ENCODE data around the gene SH2D3C.

The SH2D3C gene

GRCh38 chr9:127735530-127736185, 42.8 kb downstream of the SH2D3C start:
- DNase-seq, result no peak

GRCh38 chr9:127734747-127735529, 43.5 kb downstream of the SH2D3C start, which contains the start of gene TOR2A:
Gene TOR2A, minus strand, starts transcription at chr9:127735294. Its CDS starts 24 bp downstream, at chr9:127735270.
- peak; percentile 98 to 99 for DNase-seq

- no peak for DNase-seq
Observed at GRCh38 chr9:127734247-127734746, 44.2 kb downstream of the SH2D3C start.

- DNase-seq, result no peak
Observed at GRCh38 chr9:127733614-127734013, 44.9 kb downstream of the SH2D3C start.

- DNase-seq, result no peak
Observed at GRCh38 chr9:127732444-127732843, 46.0 kb downstream of the SH2D3C start.

- no peak for DNase-seq
Observed at GRCh38 chr9:127731938-127732337, 46.5 kb downstream of the SH2D3C start.

GRCh38 chr9:127730799-127731410, 47.6 kb downstream of the SH2D3C start:
- no peak for DNase-seq

- DNase-seq, result no peak
Observed at GRCh38 chr9:127730262-127730661, 48.2 kb downstream of the SH2D3C start.

- no peak for DNase-seq
Observed at GRCh38 chr9:127729522-127730256, 48.8 kb downstream of the SH2D3C start.

- DNase-seq, result no peak
Observed at GRCh38 chr9:127728808-127729207, 49.7 kb downstream of the SH2D3C start.

GRCh38 chr9:127726871-127727270, 51.6 kb downstream of the SH2D3C start:
- DNase-seq, result no peak

- DNase-seq, result no peak
Observed at GRCh38 chr9:127724012-127724411, 54.5 kb downstream of the SH2D3C start.

- no peak for DNase-seq
Observed at GRCh38 chr9:127723444-127723843, 55.0 kb downstream of the SH2D3C start.

GRCh38 chr9:127723013-127723412, 55.5 kb downstream of the SH2D3C start:
- no peak for DNase-seq

GRCh38 chr9:127722055-127722745, 56.3 kb downstream of the SH2D3C start:
- no peak for DNase-seq

- DNase-seq, result peak in 1 of 2 donors; percentile 30
Observed at GRCh38 chr9:127721391-127721821, 57.1 kb downstream of the SH2D3C start.

GRCh38 chr9:127720865-127721227, 57.6 kb downstream of the SH2D3C start:
- no peak for DNase-seq

- DNase-seq, result peak in 1 of 2 donors; percentile 42
Observed at GRCh38 chr9:127720031-127720864, 58.2 kb downstream of the SH2D3C start.

- no peak for DNase-seq
Observed at GRCh38 chr9:127717766-127718165, 60.7 kb downstream of the SH2D3C start.

- DNase-seq, result no peak
Observed at GRCh38 chr9:127716412-127716811, 62.1 kb downstream of the SH2D3C start.
